ENCODE results near the gene NR1D2.
"Not testable (repeated sequence)": the region's sequence is repeated elsewhere in the genome, so short reads cannot be mapped to it uniquely, and the experiment has no call there.

The NR1D2 gene

DNA sequence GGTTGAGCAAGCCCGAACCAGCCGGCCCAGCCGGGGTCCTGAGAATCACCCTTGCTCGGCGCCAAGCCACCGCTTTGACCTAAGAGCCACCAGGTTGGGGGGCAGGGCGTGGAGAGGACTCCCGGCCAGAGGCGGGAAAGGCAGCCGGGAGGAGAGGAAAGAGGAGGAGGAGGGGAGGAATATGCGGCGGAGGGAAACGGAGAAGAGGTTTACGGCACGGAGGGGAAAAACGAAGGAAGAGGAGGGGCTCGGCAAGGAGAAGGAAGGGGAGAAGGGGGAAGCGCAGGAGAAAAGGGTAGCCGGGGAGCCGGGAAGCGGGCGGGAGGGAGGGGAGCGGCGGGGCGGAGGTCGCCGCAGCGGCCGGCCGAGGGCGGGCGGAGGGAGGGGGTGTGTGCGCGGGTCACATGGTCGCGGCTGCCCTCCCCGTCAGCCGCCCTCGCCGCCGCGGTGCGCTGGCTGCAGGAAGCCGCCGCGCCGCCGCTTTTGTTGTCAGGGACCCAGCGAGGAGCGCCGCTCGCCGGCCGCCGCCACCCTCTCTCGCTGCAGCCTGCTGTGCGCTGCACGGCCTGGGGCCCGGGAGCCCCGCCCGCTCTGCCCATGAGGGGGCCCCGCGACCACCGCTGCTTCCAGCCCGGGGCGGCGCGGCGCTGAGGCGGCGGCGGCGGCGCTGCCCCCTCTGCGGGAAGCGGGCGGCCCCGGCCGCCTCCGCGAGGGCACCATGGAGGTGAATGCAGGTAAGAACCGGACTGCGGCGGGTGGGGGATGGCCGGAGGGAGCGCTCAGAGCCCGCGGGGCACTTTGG is at the start of gene NR1D2:
Gene NR1D2 (plus strand): TSS at position 426 of the 802 bp plus-strand sequence. CDS start 293 bp downstream, at position 719.
- peak; percentile 73 for DNase-seq
- in situ Hi-C loops (cut with HindIII; ENCODE audit: low pct_ligation_motif_present, low pct_unique_long_range_greater_than_20kb, low sequenced_read_pairs), result no loop called here

DNA sequence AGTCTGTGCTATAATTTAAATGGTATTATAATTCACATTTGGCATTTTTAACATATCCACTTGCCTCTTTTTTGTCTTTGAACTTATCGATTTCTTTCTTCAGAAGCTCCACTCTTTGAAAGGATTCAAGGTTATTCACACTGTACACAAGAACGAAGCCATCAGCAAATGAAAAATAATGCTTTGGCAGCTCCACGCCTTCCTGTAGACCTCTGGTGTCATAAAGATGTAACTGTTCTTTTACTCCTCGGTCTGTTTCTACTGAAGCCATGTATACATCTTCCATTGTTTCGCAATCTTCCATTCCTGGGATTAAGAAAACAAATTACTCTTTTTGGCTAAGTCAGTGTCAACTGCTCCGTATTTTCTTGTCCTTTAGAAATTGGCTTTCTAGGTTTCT is 44.3 kb upstream of the NR1D2 start:
- no peak for DNase-seq
- in situ Hi-C loops (cut with HindIII; ENCODE audit: low pct_ligation_motif_present, low pct_unique_long_range_greater_than_20kb, low sequenced_read_pairs), result no loop called here

DNA sequence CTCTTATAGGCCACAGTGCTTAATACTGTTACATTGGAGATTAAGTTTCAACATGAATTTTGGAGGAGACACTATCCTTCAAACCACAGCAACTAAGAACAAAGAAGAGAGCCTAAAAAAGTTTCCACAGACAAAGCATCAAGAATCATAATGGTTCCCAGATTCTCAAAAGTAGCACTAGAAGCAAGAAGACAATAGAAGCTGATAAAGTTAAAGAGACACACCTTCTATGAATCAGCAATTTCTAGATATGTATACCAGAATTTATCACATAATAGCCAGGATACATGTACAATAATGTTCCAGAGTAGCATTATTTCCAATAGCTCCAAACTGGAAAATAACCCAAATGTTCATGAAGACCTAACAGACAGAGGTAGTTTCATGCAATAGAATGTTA is 40.5 kb upstream of the NR1D2 start:
- DNase-seq, result no peak
- in situ Hi-C loops (cut with HindIII; ENCODE audit: low pct_ligation_motif_present, low pct_unique_long_range_greater_than_20kb, low sequenced_read_pairs), result no loop called here

DNA sequence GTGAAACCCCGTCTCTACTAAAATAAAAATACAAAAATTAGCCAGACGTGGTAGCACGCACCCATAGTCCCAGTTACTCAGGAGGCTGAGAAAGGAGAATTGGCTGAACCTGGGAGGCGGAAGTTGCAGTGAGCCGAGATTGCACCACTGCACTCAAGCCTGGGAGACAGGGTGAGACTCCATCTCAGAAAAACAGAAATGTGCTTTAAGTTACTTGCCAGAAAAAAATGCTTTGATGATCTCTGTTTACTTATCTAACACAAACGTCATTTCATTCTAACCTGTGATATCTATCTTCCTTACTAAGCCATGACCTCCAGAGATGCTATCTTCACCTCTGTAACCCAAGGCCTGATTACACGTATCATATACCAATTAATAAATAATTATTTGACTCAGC is 35.7 kb upstream of the NR1D2 start:
- no peak for DNase-seq
- in situ Hi-C loops (cut with HindIII; ENCODE audit: low pct_ligation_motif_present, low pct_unique_long_range_greater_than_20kb, low sequenced_read_pairs), result no loop called here

DNA sequence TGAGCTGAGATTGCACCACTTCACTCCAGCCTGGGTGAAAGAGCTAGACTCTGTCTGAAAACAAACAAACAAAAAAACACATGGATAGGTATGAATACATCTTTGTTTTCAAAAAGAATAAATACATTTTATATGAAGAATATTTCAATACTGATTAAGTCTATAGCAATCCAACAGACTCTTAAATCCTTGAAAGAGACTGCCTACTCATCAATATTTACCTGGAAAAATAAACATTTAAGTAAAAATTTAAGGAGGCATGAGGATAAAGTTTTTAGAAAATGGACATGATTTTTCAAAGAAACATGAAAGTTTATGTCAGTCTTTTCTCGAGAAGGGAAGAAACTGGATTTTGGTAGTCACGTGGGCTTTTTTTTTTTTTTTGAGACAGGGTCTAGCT is 33.7 kb upstream of the NR1D2 start:
- DNase-seq, result no peak
- in situ Hi-C loops (cut with HindIII; ENCODE audit: low pct_ligation_motif_present, low pct_unique_long_range_greater_than_20kb, low sequenced_read_pairs), result no loop called here

DNA sequence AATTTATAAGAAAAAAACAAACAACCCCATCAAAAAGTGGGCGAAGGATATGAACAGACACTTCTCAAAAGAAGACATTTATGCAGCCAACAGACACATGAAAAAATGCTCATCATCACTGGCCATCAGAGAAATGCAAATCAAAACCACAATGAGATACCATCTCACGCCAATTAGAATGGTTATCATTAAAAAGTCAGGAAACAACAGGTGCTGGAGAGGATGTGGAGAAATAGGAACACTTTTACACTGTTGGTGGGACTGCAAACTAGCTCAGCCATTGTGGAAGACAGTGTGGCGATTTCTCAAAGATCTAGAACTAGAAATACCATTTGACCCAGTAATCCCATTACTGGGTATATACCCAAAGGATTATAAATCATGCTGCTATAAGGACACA is 32.8 kb upstream of the NR1D2 start:
- DNase-seq; in situ Hi-C loops (cut with HindIII; ENCODE audit: low pct_ligation_motif_present, low pct_unique_long_range_greater_than_20kb, low sequenced_read_pairs): not testable (repeated sequence)

DNA sequence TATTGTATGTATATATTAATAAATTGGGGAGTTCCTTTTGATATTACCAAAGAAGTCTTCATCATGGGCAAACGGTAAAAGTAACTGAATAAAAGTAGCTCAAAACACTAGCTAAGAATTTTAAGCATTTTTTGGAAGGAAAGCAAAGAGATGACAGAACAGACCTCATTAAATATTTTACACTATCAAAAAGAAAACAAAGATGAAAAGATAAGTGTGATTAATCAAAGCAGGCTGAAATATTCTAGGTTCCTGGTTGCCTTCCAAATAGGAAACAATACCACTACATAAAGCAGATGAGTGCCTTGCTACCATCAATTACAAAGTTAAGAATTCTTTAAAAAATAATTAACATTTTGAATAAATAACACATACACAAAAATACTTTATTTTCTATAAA is 31.9 kb upstream of the NR1D2 start:
- in situ Hi-C loops (cut with HindIII; ENCODE audit: low pct_ligation_motif_present, low pct_unique_long_range_greater_than_20kb, low sequenced_read_pairs), result no loop called here
- no peak for DNase-seq

DNA sequence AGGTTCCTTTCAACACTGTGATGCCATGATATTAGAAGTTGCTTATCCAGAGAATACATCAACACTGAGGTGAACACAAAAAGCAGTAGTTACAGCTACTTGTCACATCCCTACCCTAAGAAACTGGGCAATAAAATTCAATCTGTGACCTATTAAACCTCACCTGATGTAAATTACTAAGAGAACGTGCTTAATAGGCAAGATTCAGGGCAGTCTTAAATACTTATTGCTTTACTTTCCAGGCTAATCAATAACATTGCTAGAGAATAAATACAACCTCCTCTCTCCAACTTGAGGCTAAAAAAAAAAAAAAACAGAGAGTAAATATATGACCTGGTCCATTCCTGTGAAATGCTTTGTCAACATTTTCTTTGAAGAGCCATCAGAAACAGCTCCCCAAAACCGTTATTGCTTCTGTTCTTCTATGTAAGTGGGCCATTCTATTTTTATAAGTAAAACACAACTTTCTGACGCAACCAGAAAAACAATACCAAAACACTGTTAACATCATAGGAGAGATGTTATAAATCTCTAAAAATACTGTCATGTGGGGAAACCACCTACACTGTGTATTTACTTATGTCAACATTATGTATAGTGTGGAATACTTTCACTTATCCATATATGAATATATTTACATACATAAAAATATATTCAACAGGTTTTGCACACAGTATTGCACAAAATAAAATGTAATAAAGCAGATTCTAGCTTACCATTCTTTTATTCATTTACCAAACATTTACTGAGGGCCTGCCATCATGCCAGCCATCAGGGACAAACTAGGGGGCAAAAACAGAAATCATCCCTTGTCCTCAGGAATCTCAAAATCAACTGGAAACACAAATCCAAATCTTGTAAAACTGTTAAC is 31.0 kb upstream of the NR1D2 start:
- in situ Hi-C loops (cut with HindIII; ENCODE audit: low pct_ligation_motif_present, low pct_unique_long_range_greater_than_20kb, low sequenced_read_pairs), result no loop called here
- DNase-seq, result no peak

DNA sequence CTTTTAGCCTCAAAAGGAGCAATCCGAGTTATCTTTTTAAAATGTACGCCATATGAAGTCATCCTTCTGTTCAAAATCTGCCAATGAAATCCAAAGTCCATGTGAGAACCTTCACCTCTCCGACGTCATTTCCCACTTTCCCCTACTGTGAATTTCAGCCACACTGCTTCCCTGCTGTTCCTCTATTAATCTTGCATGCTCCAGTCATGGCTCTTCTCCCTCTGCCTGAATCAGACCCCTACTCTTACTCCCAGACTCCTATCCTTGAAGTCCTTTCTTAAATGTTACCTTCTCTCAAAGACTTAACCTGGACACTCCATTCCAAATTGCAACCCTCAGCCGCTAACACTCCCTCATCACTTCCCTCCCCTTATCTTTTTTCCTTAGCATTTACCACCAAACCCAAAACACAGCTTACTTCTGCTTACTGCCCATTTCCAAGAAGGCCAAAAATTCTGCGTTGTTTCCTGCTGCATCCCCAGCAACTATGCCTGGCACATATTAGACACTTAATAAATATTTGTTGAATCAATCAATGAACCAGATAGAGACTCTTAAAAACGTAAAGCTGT is 29.5 kb upstream of the NR1D2 start:
- in situ Hi-C loops (cut with HindIII; ENCODE audit: low pct_ligation_motif_present, low pct_unique_long_range_greater_than_20kb, low sequenced_read_pairs), result no loop called here
- DNase-seq, result no peak

DNA sequence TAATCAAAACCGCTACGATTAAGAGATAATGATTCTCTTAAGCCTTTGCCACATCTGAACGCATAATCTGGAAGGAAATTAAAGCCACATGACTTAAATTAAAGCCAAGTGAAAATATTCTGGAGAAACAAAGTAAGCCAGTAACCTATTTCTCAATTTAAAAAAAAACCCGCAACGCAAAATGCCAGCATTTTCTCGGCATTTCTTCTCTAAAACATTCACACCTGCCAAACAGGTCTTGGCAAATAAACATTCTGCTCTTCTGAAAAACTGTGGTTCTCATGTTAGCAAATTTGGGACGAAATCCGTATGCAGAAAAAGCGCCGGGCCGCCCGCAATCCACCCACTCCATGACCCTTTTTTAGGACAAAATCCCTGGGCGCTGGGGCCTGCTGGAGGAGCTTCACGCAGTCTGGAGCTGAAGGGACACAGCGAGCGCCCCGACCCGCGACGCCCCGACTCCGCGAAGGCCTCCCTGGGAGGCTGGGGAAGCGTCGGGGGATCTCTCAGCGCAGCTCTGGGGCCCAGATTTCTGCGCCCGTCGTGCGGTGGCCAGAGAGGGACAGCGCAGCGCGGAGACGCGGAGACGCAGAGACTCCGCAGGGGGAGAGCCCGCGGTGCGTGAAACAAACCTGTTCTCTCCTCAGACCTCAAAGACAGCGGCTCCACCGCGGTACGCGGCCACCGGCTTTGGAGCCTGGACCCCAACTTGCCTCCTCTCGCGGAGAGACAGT is 28.8 kb upstream of the NR1D2 start:
- DNase-seq, result no peak
- in situ Hi-C loops (cut with HindIII; ENCODE audit: low pct_ligation_motif_present, low pct_unique_long_range_greater_than_20kb, low sequenced_read_pairs), result no loop called here

DNA sequence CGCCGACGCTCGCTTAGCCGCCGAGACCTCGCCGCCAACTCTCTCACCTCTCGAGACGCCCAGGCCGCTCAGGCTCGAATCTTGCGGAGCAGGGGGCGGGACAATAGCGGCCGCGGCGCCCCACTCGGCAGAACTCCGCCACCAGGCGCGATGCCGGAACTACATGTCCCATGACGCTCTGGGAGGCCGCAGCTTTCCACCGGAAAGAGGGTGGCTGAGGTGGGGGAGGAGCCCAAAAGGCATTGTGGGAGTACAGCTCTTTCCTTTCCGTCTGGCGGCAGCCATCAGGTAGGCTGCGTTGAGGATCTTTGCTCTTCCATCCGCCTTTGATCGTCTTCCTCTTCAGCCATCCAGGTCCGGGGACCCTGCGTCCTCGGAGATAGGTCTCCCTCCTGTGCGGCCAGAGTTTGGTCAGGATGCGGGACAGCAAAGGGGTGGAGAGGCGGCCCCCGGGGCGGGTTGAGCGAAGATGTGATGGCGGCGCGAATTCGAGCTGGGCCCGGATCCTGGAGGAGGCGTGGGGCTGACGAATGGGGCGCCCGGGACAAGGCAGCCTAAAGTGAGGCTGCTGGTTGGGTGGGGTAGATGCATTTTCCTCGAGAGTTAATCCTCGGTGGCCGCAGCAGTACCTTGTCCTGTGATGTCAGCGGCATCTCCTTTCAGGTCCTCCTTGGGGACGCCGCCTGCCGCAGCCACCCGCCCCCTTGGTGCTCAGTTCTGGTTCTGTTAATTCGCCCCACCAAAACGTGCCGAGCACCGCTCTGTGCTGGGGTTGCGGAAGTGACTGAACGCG is 28.0 kb upstream of the NR1D2 start, which contains the start of the genes NKIRAS1 and RPL15:
Gene NKIRAS1 (minus strand): TSS at position 105 of the 793 bp plus-strand sequence. CDS start 6,086 bp downstream, outside the sequence.
Gene RPL15 (plus strand): TSS at position 247 of the 793 bp plus-strand sequence. CDS start 728 bp downstream, outside the sequence.
- in situ Hi-C loops (cut with HindIII; ENCODE audit: low pct_ligation_motif_present, low pct_unique_long_range_greater_than_20kb, low sequenced_read_pairs), result no loop called here
- peak; percentile 96 for DNase-seq

DNA sequence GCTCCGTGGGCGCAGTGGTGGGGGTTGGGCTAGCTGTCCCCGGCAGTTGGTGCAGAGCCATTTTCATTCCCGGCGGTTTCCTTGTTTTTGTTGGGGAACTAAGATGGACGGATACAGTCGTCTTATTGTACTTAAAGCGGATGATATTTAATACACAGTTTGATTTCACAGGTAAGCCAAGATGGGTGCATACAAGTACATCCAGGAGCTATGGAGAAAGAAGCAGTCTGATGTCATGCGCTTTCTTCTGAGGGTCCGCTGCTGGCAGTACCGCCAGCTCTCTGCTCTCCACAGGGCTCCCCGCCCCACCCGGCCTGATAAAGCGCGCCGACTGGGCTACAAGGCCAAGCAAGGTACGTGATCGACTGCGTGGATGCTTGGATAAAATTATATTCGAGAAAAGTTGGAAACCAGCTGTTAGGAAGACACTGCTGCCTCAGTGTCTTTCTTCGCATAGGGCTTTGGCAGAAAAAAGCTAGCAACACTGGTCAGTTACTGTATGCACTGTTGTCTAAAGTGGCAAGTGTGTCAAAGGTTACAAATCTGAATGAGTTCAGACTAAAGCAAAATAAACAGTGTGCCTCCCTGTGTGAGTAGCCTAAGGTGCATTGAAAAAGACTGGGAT is 27.3 kb upstream of the NR1D2 start:
- in situ Hi-C loops (cut with HindIII; ENCODE audit: low pct_ligation_motif_present, low pct_unique_long_range_greater_than_20kb, low sequenced_read_pairs); DNase-seq: not testable (repeated sequence)

DNA sequence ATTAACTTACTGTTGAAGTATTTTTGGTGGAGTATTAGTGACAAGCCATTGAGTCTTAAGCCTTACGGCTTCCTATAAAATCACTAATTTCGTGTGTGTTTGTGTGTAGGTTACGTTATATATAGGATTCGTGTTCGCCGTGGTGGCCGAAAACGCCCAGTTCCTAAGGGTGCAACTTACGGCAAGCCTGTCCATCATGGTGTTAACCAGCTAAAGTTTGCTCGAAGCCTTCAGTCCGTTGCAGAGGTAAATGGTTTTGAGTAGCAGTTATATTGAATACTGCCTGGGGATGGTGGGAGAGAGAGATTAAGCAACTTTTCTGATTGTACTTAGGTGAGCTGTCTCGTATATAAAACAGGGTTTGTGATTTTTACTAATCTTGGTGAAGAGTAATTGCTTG is 26.8 kb upstream of the NR1D2 start:
- in situ Hi-C loops (cut with HindIII; ENCODE audit: low pct_ligation_motif_present, low pct_unique_long_range_greater_than_20kb, low sequenced_read_pairs); DNase-seq: not testable (repeated sequence)

DNA sequence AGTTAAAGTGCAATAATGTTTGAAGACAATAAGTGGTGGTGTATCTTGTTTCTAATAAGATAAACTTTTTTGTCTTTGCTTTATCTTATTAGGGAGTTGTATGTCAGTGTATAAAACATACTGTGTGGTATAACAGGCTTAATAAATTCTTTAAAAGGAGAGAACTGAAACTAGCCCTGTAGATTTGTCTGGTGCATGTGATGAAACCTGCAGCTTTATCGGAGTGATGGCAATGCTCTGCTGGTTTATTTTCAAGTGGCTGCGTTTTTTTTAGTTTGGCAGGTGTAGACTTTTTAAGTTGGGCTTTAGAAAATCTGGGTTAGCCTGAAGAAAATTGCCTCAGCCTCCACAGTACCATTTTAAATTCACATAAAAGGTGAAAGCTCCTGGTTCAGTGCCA is 25.5 kb upstream of the NR1D2 start:
- in situ Hi-C loops (cut with HindIII; ENCODE audit: low pct_ligation_motif_present, low pct_unique_long_range_greater_than_20kb, low sequenced_read_pairs), result no loop called here
- no peak for DNase-seq

DNA sequence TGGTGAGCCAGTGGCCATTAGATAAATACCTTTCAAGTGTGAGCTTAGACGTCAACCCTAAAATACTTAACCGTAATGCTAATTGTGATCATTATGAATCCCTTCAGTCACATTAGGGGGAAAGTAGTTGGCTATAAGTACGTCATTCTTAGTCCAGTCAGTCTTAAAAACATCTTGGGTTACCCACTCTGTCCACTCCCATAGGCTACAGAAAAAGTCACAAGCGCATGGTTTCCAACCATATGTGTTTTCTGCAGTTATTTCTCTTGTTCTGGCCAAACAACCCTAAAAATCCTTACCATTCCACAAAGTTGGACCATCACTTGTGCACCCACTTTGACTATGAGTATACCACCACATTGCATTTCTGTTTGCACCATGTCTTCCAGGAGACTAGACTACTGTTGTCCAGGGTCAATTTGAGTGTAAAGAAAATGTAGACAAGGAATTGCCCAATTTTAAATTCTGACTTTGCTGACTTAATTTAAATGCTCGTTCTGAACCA is 24.9 kb upstream of the NR1D2 start:
- no peak for DNase-seq
- in situ Hi-C loops (cut with HindIII; ENCODE audit: low pct_ligation_motif_present, low pct_unique_long_range_greater_than_20kb, low sequenced_read_pairs), result no loop called here

DNA sequence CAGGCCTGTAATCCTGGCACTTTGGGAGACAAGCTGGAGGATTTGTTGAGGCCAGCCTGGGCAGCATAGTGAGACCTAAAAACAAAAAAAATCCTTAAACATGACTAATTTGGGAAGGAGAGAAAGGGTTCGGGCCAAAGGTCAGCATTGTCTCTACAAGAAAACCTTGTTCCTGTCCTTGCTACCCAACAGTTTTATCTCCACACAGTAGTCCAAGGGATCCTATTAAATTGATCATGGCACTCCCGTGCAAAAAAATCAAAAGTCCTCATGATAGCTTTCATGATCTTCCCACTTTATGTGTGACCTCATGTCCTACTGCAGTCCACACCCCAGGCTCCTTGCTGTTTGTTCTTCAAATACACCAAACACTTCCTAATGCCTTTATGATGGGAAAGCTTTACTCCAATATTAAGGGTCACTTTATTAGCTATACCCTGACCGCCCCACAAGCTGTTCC is 24.0 kb upstream of the NR1D2 start:
- in situ Hi-C loops (cut with HindIII; ENCODE audit: low pct_ligation_motif_present, low pct_unique_long_range_greater_than_20kb, low sequenced_read_pairs), result no loop called here
- DNase-seq, result no peak

DNA sequence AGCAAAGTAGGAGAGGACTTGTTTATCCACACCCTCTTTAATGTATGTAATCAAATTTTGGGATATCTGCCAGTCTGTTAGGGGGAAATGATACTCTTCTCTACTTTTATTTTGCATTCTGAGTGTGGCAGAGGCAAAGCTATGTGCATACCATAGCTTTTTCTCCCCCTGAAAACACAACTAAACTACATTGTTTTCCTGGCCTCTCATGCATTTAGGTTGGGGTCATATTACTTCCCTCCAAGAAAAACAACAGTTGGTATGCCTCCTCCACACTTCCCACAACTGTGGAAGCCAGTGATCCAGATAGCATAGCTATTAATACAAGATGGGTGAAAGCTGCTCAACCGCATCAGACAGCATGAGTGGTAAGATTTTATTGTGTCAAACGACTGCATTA is 21.3 kb upstream of the NR1D2 start:
- in situ Hi-C loops (cut with HindIII; ENCODE audit: low pct_ligation_motif_present, low pct_unique_long_range_greater_than_20kb, low sequenced_read_pairs), result no loop called here
- peak; percentile 26 for DNase-seq

Measured in ACHN (cell line).